Measurements from ENCODE around the gene ALOX5AP.

DNA sequence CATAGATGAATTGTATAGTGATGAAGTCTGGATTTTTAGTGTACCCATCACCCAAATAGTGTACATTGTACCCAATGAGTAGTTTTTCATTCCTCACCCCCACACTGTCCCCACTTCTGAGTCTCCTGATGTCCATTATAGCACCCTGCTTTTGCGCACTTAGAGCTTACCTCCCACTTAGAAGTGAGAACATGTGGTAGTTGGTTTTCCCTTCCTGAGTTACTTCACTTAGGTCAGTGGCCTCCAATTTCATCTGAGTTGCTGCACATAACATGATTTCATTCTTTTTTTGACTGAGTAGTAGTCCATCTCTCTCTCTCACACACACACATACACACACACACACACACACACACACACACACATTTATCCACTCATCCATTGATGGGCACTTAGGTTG, 43.2 kb upstream of the ALOX5AP start:
- TF ChIP-seq GATA2 (IDR thresholded peaks at IDR 0.05; ENCODE audit: low read depth, low read length) (no peak), GATA3 (IDR thresholded peaks at IDR 0.05; ENCODE audit: low read depth, low read length) (no peak)

Measured in SH-SY5Y (cell line).